Progenitor cell of endocrine pancreas (in vitro differentiated cells): Measurements from ENCODE around the gene DDX55. TPM values are rescaled to one million over a fixed set of nuclear protein-coding genes. Genes with fewer than 3 reads are reported as not detected.

Experiments
- DNase-seq: peaks from one replicate; pipeline ENCODE4 v3.0.0; 2021; ENCODE audit warnings: low spot score; ENCODE audit not compliant: unreplicated experiment
- H3K27ac Mint-ChIP-seq: 2 replicates; pipeline ENCODE4 v1.8.0; 2021; ENCODE audit warnings: mild to moderate bottlenecking, moderate library complexity, mixed read lengths
- H3K27me3 Mint-ChIP-seq: 2 replicates; pipeline ENCODE4 v1.8.0; 2021; ENCODE audit warnings: mixed read lengths
- H3K36me3 Mint-ChIP-seq: 2 replicates; pipeline ENCODE4 v1.8.0; 2022; ENCODE audit warnings: mixed read lengths; ENCODE audit not compliant: insufficient read depth
- H3K4me1 Mint-ChIP-seq: 2 replicates; pipeline ENCODE4 v1.8.0; 2021; ENCODE audit warnings: low read depth, mixed read lengths
- H3K4me3 Mint-ChIP-seq: 2 replicates; pipeline ENCODE4 v1.8.0; 2021; ENCODE audit warnings: low read depth, mild to moderate bottlenecking, moderate library complexity, mixed read lengths
- H3K9me3 Mint-ChIP-seq: 2 replicates; pipeline ENCODE4 v1.8.0; 2021; ENCODE audit warnings: low read depth, mixed read lengths
- total RNA-seq: library from RNA; stranded (reverse); gene quantifications from 2 replicates; pipeline ENCODE4 v1.2.1, GENCODE V29; 2021
- TF ChIP-seq, protein P1 (sequence below): fragments of 200-600 bp; sonication (generic); IDR thresholded peaks from one replicate; pipeline ENCODE4 v1.5.0; 2021; ENCODE audit warnings: antibody characterized with exemption, mild to moderate bottlenecking; ENCODE audit not compliant: unreplicated experiment

DDX55 gene
- total RNA-seq, 1 donor from 2014 or later: 33.0 TPM

- TF ChIP-seq, protein P1, sequence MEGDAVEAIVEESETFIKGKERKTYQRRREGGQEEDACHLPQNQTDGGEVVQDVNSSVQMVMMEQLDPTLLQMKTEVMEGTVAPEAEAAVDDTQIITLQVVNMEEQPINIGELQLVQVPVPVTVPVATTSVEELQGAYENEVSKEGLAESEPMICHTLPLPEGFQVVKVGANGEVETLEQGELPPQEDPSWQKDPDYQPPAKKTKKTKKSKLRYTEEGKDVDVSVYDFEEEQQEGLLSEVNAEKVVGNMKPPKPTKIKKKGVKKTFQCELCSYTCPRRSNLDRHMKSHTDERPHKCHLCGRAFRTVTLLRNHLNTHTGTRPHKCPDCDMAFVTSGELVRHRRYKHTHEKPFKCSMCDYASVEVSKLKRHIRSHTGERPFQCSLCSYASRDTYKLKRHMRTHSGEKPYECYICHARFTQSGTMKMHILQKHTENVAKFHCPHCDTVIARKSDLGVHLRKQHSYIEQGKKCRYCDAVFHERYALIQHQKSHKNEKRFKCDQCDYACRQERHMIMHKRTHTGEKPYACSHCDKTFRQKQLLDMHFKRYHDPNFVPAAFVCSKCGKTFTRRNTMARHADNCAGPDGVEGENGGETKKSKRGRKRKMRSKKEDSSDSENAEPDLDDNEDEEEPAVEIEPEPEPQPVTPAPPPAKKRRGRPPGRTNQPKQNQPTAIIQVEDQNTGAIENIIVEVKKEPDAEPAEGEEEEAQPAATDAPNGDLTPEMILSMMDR: no peak
- Mint-ChIP-seq H3K9me3 (no peaks in the 10 kb centered on the region), H3K27ac (no peak overlapping the region), H3K4me3 (no peak overlapping the region), H3K27me3 (no peaks in the 10 kb centered on the region), H3K36me3 (peaks cover 14% of the 10 kb centered on the region), H3K4me1 (no peaks in the 10 kb centered on the region)
- no peak for DNase-seq
These were observed 58.3 kb downstream of the DDX55 start for GRCh38 chr12:123659996-123660727.

DNA sequence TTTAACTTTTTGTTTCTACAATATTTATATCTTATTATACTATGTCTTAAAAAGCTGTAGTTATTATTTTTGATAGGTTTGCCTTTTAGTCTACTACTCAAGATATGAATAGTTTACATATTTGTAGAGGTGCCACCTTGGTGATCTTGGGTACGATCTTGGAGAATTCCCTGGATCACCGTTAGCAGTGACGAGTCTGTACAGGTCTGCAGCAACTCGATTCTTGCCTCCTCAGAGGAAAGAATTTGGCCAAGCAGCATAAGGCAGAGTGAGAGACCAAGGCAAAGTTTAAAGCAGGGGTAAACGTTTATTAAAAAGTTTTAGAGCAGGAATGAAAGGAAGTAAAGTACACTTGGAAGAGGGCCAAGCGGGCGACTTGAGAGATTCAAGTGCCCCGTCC, 65.9 kb downstream of the DDX55 start:
- TF ChIP-seq, protein P1: no peak
- Mint-ChIP-seq H3K27me3 (no peaks in the 10 kb centered on the region), H3K36me3 (peaks cover 7% of the 10 kb centered on the region), H3K4me3 (no peak overlapping the region), H3K4me1 (peaks cover 9% of the 10 kb centered on the region), H3K9me3 (no peaks in the 10 kb centered on the region), H3K27ac (no peak overlapping the region)
- DNase-seq: no peak

Other genes with a start within 250 kb of the DDX55 start
- gene SBNO1, start 237.3 kb upstream of the DDX55 start, total RNA-seq: 45.7 and 46.9 TPM in 2 replicates
- 42.4 and 48.9 TPM in 2 replicates for gene KMT5A, start 218.0 kb upstream of the DDX55 start, total RNA-seq
- 2.8 TPM in 2 replicates for gene RILPL2, start 165.4 kb upstream of the DDX55 start, total RNA-seq
- gene SNRNP35, start 144.0 kb upstream of the DDX55 start, total RNA-seq: 29.2 and 29.8 TPM in 2 replicates
- 25.4 and 26.2 TPM in 2 replicates for gene RILPL1, start 68.4 kb upstream of the DDX55 start, total RNA-seq
- gene TMED2, start 17.5 kb upstream of the DDX55 start, total RNA-seq: 178 and 188 TPM in 2 replicates
- 46.8 and 48.4 TPM in 2 replicates for gene EIF2B1, start 31.6 kb downstream of the DDX55 start, total RNA-seq
- gene GTF2H3, start 31.7 kb downstream of the DDX55 start, total RNA-seq: 32.7 and 34.8 TPM in 2 replicates
- 35.5 and 37.6 TPM in 2 replicates for gene TCTN2, start 69.0 kb downstream of the DDX55 start, total RNA-seq
- 34.4 and 41.4 TPM in 2 replicates for gene ATP6V0A2, start 110.3 kb downstream of the DDX55 start, total RNA-seq
- gene DNAH10, start 160.2 kb downstream of the DDX55 start, total RNA-seq: 0.47 and 1.0 TPM in 2 replicates